HepG2 (cell line): ENCODE measurements around the gene AADACL4. TPM values are rescaled to one million over a fixed set of nuclear protein-coding genes. Genes with fewer than 3 reads are reported as not detected.

Experiments
- AGO2 ChIP-seq: fragments of 200-400 bp; formaldehyde crosslinking; optimal IDR thresholded peaks from 2 replicates; pipeline ENCODE3; 2017; ENCODE audit warnings: mild to moderate bottlenecking, low read depth, low read length, moderate library complexity
- FIP1L1 ChIP-seq: fragments of 200-400 bp; formaldehyde crosslinking; IDR thresholded peaks from 2 replicates; pipeline ENCODE4 v1.6.1; 2018; ENCODE audit warnings: low read depth, mild to moderate bottlenecking, low read length, moderate library complexity, borderline replicate concordance; ENCODE audit not compliant: insufficient read depth
- HDAC2 ChIP-seq: sonication (generic); formaldehyde crosslinking; IDR thresholded peaks from 2 replicates; pipeline ENCODE4 v1.4.0; 2020; ENCODE audit warnings: missing genetic modification reagents
- HMG20A ChIP-seq: IDR thresholded peaks from 2 replicates; pipeline ENCODE4 v1.6.1; 2016; ENCODE audit warnings: borderline replicate concordance
- HNF4A ChIP-seq: sonication (generic); formaldehyde crosslinking; IDR thresholded peaks from 2 replicates; pipeline ENCODE4 v1.4.0; 2020; ENCODE audit warnings: missing genetic modification reagents
- PCBP1 ChIP-seq: fragments of 200-400 bp; formaldehyde crosslinking; IDR thresholded peaks from 2 replicates; pipeline ENCODE4 v1.6.1; 2017; ENCODE audit warnings: mild to moderate bottlenecking, low read depth, low read length, borderline replicate concordance
- XRCC5 ChIP-seq: fragments of 200-400 bp; formaldehyde crosslinking; optimal IDR thresholded peaks from 2 replicates; pipeline ENCODE3; 2017; ENCODE audit warnings: mild to moderate bottlenecking, low read length
- ZBTB42 ChIP-seq: sonication (generic); formaldehyde crosslinking; IDR thresholded peaks from 2 replicates; pipeline ENCODE4 v1.5.0; 2020; ENCODE audit warnings: mild to moderate bottlenecking, missing genetic modification reagents
- ZNF607 ChIP-seq: sonication (generic); formaldehyde crosslinking; IDR thresholded peaks from 2 replicates; pipeline ENCODE4 v1.5.1; 2020; ENCODE audit warnings: missing genetic modification reagents, mild to moderate bottlenecking, borderline replicate concordance
- ZNF788 ChIP-seq: sonication (generic); formaldehyde crosslinking; IDR thresholded peaks from 2 replicates; pipeline ENCODE4 v1.5.0; 2020; ENCODE audit warnings: mild to moderate bottlenecking, missing genetic modification reagents, borderline replicate concordance
- polyA plus RNA-seq, 8 experiments: library from polyadenylated mRNA; depleted of rRNA in 3 of 8; stranded (reverse) in 7 of 8; unstranded in 1 of 8; fragments of >200 nt; fragmentation: Illumina TruSeq in 4 of 8; extraction: Trizol in 4 of 8; gene quantifications; 2 replicates each; pipeline versions ENCODE4 v1.2.1 to v1.2.3, GENCODE V29; 2011 to 2016; ENCODE audit warnings: low read depth in 4 of 8, missing spikeins in 1 of 8, mixed read lengths in 1 of 8; ENCODE audit not compliant: insufficient read depth in 1 of 8
- total RNA-seq, 5 experiments: library from RNA; depleted of rRNA; stranded (reverse); fragments of >200 nt; fragmentation: Illumina TruSeq; extraction: Trizol; gene quantifications; 2 replicates each; pipeline ENCODE4 v1.2.3, GENCODE V29; 2016; ENCODE audit warnings: low read depth in 1 of 5
- TF ChIP-seq, protein P1 (sequence below): sonication (generic); formaldehyde crosslinking; IDR thresholded peaks from 2 replicates; pipeline ENCODE4 v1.4.0; 2020; ENCODE audit warnings: missing genetic modification reagents, borderline replicate concordance
- TF ChIP-seq, protein P2 (sequence below): sonication (generic); formaldehyde crosslinking; IDR thresholded peaks from 2 replicates; pipeline ENCODE4 v1.9.0; 2022; ENCODE audit warnings: low read depth, missing genetic modification reagents
- TF ChIP-seq, protein P3 (sequence below): IDR thresholded peaks from 2 replicates; pipeline ENCODE4 v1.6.1; 2016; ENCODE audit warnings: mild to moderate bottlenecking
- TF ChIP-seq, protein P4 (sequence below), 2 experiments: fragments of 450-650 bp in 1 of 2; sonication (generic) in 1 of 2; formaldehyde crosslinking; IDR thresholded peaks; 2 replicates each; pipeline versions ENCODE4 v1.5.0 to v1.8.0; 2020 to 2022; ENCODE audit warnings: mild to moderate bottlenecking in 1 of 2, missing genetic modification reagents in 1 of 2
- TF ChIP-seq, protein P5 (sequence below): sonication (generic); formaldehyde crosslinking; IDR thresholded peaks from 2 replicates; pipeline ENCODE4 v1.8.0; 2023; ENCODE audit warnings: mild to moderate bottlenecking, missing genetic modification reagents
- TF ChIP-seq, protein P6 (sequence below): sonication (generic); formaldehyde crosslinking; IDR thresholded peaks from 2 replicates; pipeline ENCODE4 v1.4.0; 2020; ENCODE audit warnings: missing genetic modification reagents, borderline replicate concordance

AADACL4 gene
- total and polyA plus RNA-seq, 2 of the 13 experiments (the other 11 are each of a cell fraction or from before 2014, with no cell fraction given): not detected

DNA sequence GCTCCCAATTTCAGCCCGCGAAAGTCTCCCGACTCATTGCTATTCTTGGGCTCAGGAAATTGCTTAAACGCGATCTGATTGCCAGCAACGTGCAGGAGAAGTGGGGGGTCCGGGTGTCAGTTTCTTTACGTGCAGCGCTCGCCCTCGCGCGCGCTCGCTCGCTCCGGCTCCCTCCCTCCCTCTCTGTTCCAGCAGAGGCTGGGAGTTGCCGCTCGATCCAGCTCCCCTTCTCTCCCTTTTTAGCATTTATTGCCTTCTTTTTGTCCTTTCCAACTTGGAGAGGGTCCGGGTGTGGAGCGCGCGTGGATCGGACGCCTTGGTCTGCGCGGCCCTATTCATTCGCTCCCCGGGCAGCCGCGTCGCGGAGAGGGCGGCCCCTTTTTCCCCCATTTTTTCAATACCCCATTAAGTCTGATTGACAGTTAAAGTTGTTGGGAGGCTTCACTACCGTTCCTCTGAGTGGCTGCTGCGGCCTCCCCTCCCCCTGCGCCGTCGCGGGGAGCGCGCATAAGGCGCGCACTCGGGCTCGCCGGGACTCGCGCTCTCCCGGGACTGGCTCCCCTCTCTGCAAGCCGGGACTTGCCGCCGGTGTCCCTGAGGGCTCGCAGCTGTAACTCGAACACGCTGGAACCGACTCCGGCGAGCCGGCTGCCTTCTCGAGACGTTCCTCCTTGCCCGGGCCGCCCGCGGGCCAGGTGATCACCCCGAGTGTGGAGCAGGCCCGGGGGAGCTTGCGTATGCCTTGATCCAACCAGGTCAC, 25.8 kb upstream of the AADACL4 start, which contains the start of gene DHRS3 (continued):
- no peak for TF ChIP-seq ZBTB42 (CRISPR knock-in tag)
- TF ChIP-seq HMG20A (CRISPR knock-in tag): no peak; the same call in 1 of the 2 replicates
- TF ChIP-seq, protein P1, sequence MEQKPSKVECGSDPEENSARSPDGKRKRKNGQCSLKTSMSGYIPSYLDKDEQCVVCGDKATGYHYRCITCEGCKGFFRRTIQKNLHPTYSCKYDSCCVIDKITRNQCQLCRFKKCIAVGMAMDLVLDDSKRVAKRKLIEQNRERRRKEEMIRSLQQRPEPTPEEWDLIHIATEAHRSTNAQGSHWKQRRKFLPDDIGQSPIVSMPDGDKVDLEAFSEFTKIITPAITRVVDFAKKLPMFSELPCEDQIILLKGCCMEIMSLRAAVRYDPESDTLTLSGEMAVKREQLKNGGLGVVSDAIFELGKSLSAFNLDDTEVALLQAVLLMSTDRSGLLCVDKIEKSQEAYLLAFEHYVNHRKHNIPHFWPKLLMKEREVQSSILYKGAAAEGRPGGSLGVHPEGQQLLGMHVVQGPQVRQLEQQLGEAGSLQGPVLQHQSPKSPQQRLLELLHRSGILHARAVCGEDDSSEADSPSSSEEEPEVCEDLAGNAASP (CRISPR knock-in tag): no peak
- TF ChIP-seq ZNF607: no peak
- peak; percentile 14; the same call in 1 of the 2 replicates for TF ChIP-seq HNF4A (CRISPR knock-in tag)
- peak; percentile 46; the same call in 1 of the 2 replicates for TF ChIP-seq FIP1L1
- peak; percentile 59; the same call in 1 of the 2 replicates for TF ChIP-seq ZNF788 (CRISPR knock-in tag)
- peak; percentile 57 for TF ChIP-seq XRCC5
- TF ChIP-seq, protein P2, sequence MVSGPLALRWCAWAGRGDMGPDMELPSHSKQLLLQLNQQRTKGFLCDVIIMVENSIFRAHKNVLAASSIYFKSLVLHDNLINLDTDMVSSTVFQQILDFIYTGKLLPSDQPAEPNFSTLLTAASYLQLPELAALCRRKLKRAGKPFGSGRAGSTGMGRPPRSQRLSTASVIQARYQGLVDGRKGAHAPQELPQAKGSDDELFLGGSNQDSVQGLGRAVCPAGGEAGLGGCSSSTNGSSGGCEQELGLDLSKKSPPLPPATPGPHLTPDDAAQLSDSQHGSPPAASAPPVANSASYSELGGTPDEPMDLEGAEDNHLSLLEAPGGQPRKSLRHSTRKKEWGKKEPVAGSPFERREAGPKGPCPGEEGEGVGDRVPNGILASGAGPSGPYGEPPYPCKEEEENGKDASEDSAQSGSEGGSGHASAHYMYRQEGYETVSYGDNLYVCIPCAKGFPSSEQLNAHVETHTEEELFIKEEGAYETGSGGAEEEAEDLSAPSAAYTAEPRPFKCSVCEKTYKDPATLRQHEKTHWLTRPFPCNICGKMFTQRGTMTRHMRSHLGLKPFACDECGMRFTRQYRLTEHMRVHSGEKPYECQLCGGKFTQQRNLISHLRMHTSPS (CRISPR knock-in tag): no peak
- TF ChIP-seq PCBP1: 0 out of 2 replicates have a peak, but pooled peaks have one; percentile 16
- TF ChIP-seq AGO2: peak; percentile 100
- 0 out of 2 replicates have a peak, but pooled peaks have one; percentile 22 for TF ChIP-seq HDAC2 (CRISPR knock-in tag)
- TF ChIP-seq, protein P3, sequence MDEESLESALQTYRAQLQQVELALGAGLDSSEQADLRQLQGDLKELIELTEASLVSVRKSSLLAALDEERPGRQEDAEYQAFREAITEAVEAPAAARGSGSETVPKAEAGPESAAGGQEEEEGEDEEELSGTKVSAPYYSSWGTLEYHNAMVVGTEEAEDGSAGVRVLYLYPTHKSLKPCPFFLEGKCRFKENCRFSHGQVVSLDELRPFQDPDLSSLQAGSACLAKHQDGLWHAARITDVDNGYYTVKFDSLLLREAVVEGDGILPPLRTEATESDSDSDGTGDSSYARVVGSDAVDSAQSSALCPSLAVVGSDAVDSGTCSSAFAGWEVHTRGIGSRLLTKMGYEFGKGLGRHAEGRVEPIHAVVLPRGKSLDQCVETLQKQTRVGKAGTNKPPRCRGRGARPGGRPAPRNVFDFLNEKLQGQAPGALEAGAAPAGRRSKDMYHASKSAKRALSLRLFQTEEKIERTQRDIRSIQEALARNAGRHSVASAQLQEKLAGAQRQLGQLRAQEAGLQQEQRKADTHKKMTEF: no peak; the same call in 1 of the 2 replicates
- TF ChIP-seq, protein P4, sequence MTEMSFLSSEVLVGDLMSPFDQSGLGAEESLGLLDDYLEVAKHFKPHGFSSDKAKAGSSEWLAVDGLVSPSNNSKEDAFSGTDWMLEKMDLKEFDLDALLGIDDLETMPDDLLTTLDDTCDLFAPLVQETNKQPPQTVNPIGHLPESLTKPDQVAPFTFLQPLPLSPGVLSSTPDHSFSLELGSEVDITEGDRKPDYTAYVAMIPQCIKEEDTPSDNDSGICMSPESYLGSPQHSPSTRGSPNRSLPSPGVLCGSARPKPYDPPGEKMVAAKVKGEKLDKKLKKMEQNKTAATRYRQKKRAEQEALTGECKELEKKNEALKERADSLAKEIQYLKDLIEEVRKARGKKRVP (CRISPR knock-in tag; IDR thresholded peaks at IDR 0.05): no peak
- TF ChIP-seq, protein P5, sequence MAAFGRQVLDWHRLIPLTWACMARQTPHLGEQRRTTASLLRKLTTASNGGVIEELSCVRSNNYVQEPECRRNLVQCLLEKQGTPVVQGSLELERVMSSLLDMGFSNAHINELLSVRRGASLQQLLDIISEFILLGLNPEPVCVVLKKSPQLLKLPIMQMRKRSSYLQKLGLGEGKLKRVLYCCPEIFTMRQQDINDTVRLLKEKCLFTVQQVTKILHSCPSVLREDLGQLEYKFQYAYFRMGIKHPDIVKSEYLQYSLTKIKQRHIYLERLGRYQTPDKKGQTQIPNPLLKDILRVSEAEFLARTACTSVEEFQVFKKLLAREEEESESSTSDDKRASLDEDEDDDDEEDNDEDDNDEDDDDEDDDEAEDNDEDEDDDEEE (CRISPR knock-in tag): no peak
- TF ChIP-seq, protein P6, sequence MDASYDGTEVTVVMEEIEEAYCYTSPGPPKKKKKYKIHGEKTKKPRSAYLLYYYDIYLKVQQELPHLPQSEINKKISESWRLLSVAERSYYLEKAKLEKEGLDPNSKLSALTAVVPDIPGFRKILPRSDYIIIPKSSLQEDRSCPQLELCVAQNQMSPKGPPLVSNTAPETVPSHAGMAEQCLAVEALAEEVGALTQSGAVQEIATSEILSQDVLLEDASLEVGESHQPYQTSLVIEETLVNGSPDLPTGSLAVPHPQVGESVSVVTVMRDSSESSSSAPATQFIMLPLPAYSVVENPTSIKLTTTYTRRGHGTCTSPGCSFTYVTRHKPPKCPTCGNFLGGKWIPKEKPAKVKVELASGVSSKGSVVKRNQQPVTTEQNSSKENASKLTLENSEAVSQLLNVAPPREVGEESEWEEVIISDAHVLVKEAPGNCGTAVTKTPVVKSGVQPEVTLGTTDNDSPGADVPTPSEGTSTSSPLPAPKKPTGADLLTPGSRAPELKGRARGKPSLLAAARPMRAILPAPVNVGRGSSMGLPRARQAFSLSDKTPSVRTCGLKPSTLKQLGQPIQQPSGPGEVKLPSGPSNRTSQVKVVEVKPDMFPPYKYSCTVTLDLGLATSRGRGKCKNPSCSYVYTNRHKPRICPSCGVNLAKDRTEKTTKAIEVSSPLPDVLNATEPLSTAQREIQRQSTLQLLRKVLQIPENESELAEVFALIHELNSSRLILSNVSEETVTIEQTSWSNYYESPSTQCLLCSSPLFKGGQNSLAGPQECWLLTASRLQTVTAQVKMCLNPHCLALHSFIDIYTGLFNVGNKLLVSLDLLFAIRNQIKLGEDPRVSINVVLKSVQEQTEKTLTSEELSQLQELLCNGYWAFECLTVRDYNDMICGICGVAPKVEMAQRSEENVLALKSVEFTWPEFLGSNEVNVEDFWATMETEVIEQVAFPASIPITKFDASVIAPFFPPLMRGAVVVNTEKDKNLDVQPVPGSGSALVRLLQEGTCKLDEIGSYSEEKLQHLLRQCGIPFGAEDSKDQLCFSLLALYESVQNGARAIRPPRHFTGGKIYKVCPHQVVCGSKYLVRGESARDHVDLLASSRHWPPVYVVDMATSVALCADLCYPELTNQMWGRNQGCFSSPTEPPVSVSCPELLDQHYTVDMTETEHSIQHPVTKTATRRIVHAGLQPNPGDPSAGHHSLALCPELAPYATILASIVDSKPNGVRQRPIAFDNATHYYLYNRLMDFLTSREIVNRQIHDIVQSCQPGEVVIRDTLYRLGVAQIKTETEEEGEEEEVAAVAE: no peak
